Right lobe of liver (tissue), 6 donors: ENCODE results near the gene DISP3. TPM values are rescaled to one million over a fixed set of nuclear protein-coding genes. Genes with fewer than 3 reads are reported as not detected.

Experiments
- ATAC-seq, 4 donors: fragments of 200-7000 bp; cut with Tn5 transposase; one replicate each; pipeline ENCODE4 v1.9.1; 2020; ENCODE audit warnings: mild to moderate bottlenecking in 4 of 4, moderate library complexity in 4 of 4
- DNase-seq, 3 donors: peaks; one replicate each; pipeline ENCODE4 v3.0.0-alpha.2; 2020
- H3K27ac ChIP-seq, 3 donors: fragments of 200-600 bp; one replicate each; pipeline ENCODE4 v1.8.0; 2022
- H3K27me3 ChIP-seq, 2 donors: fragments of 200-600 bp; one replicate each; pipeline ENCODE4 v1.8.0; 2022
- H3K36me3 ChIP-seq, 4 donors: fragments of 200-600 bp; sonication (generic) in 1 of 4; one replicate each; pipeline versions ENCODE4 v1.5.1 to v1.8.0; 2017 to 2022; ENCODE audit warnings: control low read depth in 1 of 4
- H3K4me1 ChIP-seq, 4 donors: fragments of 200-600 bp; sonication (generic) in 1 of 4; one replicate each; pipeline versions ENCODE4 v1.5.1 to v1.8.0; 2017 to 2022; ENCODE audit warnings: control low read depth in 1 of 4
- H3K4me3 ChIP-seq, 3 donors: fragments of 200-600 bp; one replicate each; pipeline ENCODE4 v1.8.0; 2022
- H3K9me3 ChIP-seq, 4 donors: fragments of 200-600 bp; sonication (generic) in 1 of 4; one replicate each; pipeline versions ENCODE4 v1.5.1 to v1.8.0; 2017 to 2022; ENCODE audit warnings: control low read depth in 1 of 4
- CTCF ChIP-seq, 4 donors: fragments of 200-600 bp in 3 of 4; fragments of 450-650 bp in 1 of 4; IDR thresholded peaks; one replicate each; pipeline versions ENCODE4 v1.5.1 to v1.8.0; 2016 to 2022; ENCODE audit warnings: antibody characterized with exemption in 4 of 4, mild to moderate bottlenecking in 2 of 4
- POLR2A ChIP-seq: fragments of 450-650 bp; IDR thresholded peaks from one replicate; pipeline ENCODE4 v1.6.1; 2017; ENCODE audit warnings: antibody characterized with exemption, mild to moderate bottlenecking
- WGBS: methylation state at CpG from one replicate; pipeline ENCODE4 v1.1.6; 2018; ENCODE audit warnings: low coverage, low lambda C conversion rate; ENCODE audit not compliant: insufficient coverage; ENCODE audit errors: missing lambda C conversion rate; 5-methylcytosine and 5-hydroxymethylcytosine counted together
- intact Hi-C, 2 donors: fragments of 100-400 bp; cut with DNase I; formaldehyde crosslinking; loops; one replicate each; pipeline versions ENCODE4 v1.11.2 to v1.14.1; 2022
- total RNA-seq, 6 experiments: library from RNA; depleted of rRNA in 2 of 6; stranded (reverse); fragments of >200 nt in 2 of 6; fragmentation: NEBNext Ultra II Directional in 3 of 6; extraction: Animal tissue kit (Norgen Biotek cat#: 25700) in 3 of 6; gene quantifications; one replicate each; pipeline versions ENCODE4 v1.1.0 to v1.2.4, GENCODE V29; 2016 to 2023
- donor health status: DM: no; HTN: yes; CAD: no.
- donor health status: DM: no; HTN: no; CAD: no.
- donor health status: DM: no; HTN: no; CAD: no.
- donor health status: DM: no; HTN: yes; CAD: no.
- donor health status: DM: no; HTN: yes; CAD: no.

The DISP3 gene
- total RNA-seq, 6 experiments from 2014 or later: 0.06 TPM; not detected in 5

GRCh38 chr1:11539850-11540772 is 61.2 kb downstream of the DISP3 start:
- Histone ChIP-seq H3K9me3 (no peaks in the 10 kb centered on the region), H3K27me3 (no peaks in the 10 kb centered on the region), H3K27ac (no peak overlapping the region), H3K4me3 (no peak overlapping the region), H3K4me1 (no peaks in the 10 kb centered on the region), H3K36me3 (no peaks in the 10 kb centered on the region)
- ATAC-seq: no peak
- 40% methylated on average over 6 of the region's 18 CpGs for WGBS
- TF ChIP-seq CTCF (IDR thresholded peaks at IDR 0.05) (no peak), POLR2A (no peak)
- no peak for DNase-seq
- intact Hi-C loops: no loop called here

GRCh38 chr1:11540773-11541160 is 61.8 kb downstream of the DISP3 start:
- H3K27me3 ChIP-seq: no peaks in the 10 kb centered on the region
- no peak for TF ChIP-seq CTCF (IDR thresholded peaks at IDR 0.05)
- no peak for TF ChIP-seq POLR2A
- intact Hi-C loops: no loop called here
- no peak for DNase-seq
- H3K4me1 ChIP-seq: no peaks in the 10 kb centered on the region
- H3K4me3 ChIP-seq: no peak overlapping the region
- H3K27ac ChIP-seq: no peak overlapping the region
- H3K9me3 ChIP-seq: no peaks in the 10 kb centered on the region
- 38% methylated on average over 8 of the region's 12 CpGs for WGBS
- no peak for ATAC-seq
- H3K36me3 ChIP-seq: no peaks in the 10 kb centered on the region

GRCh38 chr1:11541236-11541635 is 62.3 kb downstream of the DISP3 start:
- no peak for TF ChIP-seq POLR2A
- TF ChIP-seq CTCF (IDR thresholded peaks at IDR 0.05): no peak
- intact Hi-C loops: no loop called here
- DNase-seq (no peak), ATAC-seq (no peak)
- Histone ChIP-seq H3K27me3 (no peaks in the 10 kb centered on the region), H3K9me3 (no peaks in the 10 kb centered on the region), H3K4me1 (no peaks in the 10 kb centered on the region), H3K4me3 (no peak overlapping the region), H3K27ac (no peak overlapping the region), H3K36me3 (no peaks in the 10 kb centered on the region)
- 77% methylated on average over 3 of the region's 7 CpGs for WGBS

GRCh38 chr1:11541956-11542355 is 63.0 kb downstream of the DISP3 start:
- TF ChIP-seq CTCF (IDR thresholded peaks at IDR 0.05) (no peak), POLR2A (no peak)
- Histone ChIP-seq H3K4me3 (no peak overlapping the region), H3K36me3 (no peaks in the 10 kb centered on the region), H3K9me3 (no peaks in the 10 kb centered on the region), H3K27ac (no peak overlapping the region), H3K27me3 (no peaks in the 10 kb centered on the region), H3K4me1 (no peaks in the 10 kb centered on the region)
- intact Hi-C loops: no loop called here
- ATAC-seq (no peak), DNase-seq (no peak)
- 40% methylated on average over 2 of the region's 7 CpGs for WGBS
